Endothelial cell (in vitro differentiated cells): ENCODE measurements around the gene CA11. TPM values are rescaled to one million over a fixed set of nuclear protein-coding genes. Genes with fewer than 3 reads are reported as not detected.
A peak's percentile ranks its signal among the peaks of the same experiment; 100 is the strongest.
"Not testable (repeated sequence)": the region's sequence is repeated elsewhere in the genome, so short reads cannot be mapped to it uniquely, and the experiment has no call there.

Experiments used
- DNase-seq: peaks from one replicate; pipeline ENCODE4 v3.0.0; 2021; ENCODE audit warnings: low spot score
- H3K27ac Mint-ChIP-seq: one replicate; pipeline ENCODE4 v1.8.0; 2021; ENCODE audit warnings: mixed read lengths, inconsistent platforms; ENCODE audit not compliant: unreplicated experiment
- H3K27me3 Mint-ChIP-seq: one replicate; pipeline ENCODE4 v1.8.0; 2021; ENCODE audit warnings: mild to moderate bottlenecking, moderate library complexity, mixed read lengths, inconsistent platforms; ENCODE audit not compliant: unreplicated experiment
- H3K36me3 Mint-ChIP-seq: one replicate; pipeline ENCODE4 v1.8.0; 2021; ENCODE audit warnings: mild to moderate bottlenecking, low read depth, mixed read lengths, inconsistent platforms; ENCODE audit not compliant: unreplicated experiment
- H3K4me1 Mint-ChIP-seq: one replicate; pipeline ENCODE4 v1.8.0; 2021; ENCODE audit warnings: mild to moderate bottlenecking, mixed read lengths, inconsistent platforms; ENCODE audit not compliant: unreplicated experiment
- H3K4me3 Mint-ChIP-seq: one replicate; pipeline ENCODE4 v1.8.0; 2021; ENCODE audit warnings: mild to moderate bottlenecking, mixed read lengths, inconsistent platforms; ENCODE audit not compliant: unreplicated experiment
- H3K9me3 Mint-ChIP-seq: one replicate; pipeline ENCODE4 v1.8.0; 2021; ENCODE audit warnings: mixed read lengths, inconsistent platforms; ENCODE audit not compliant: unreplicated experiment
- total RNA-seq: library from RNA; stranded (reverse); fragmentation: NEBNext Ultra II Directional; extraction: Animal tissue kit (Norgen Biotek cat#: 25700); gene quantifications from one replicate; pipeline ENCODE4 v1.2.1, GENCODE V29; 2021; ENCODE audit not compliant: unreplicated experiment
- TF ChIP-seq, protein P1 (sequence below): fragments of 200-600 bp; sonication (generic); IDR thresholded peaks from one replicate; pipeline ENCODE4 v1.5.0; 2021; ENCODE audit warnings: antibody characterized with exemption; ENCODE audit not compliant: unreplicated experiment

The CA11 gene
- total RNA-seq, 1 donor from 2014 or later: 11.9 TPM

DNA sequence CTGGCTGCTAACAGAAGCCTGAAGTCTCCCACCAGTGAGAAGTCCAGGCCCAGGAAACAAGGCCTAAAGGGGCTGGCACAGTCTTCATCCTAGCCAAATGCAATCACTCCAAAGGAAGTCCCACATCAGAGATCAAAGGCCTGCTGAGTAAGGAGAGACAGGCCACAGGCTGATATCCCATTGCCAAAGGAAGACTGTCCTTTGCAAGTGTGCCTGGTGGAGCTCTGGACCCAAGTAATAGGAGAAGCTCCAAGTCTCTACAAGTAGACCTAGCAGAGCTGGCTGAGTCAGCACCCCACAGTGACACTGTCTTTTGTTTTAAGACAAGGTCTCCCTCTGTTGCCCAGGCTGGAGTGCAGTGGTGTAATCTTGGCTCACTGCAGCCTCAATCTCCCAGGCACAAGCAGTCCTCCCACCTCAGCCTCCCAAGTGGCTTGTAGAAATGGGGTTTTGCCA lies 13.3 kb downstream of the CA11 start:
- Mint-ChIP-seq H3K27me3 (peaks cover 20% of the 10 kb centered on the region), H3K9me3 (no peaks in the 10 kb centered on the region), H3K36me3 (no peaks in the 10 kb centered on the region), H3K4me1 (peaks cover 10% of the 10 kb centered on the region), H3K4me3 (peak overlapping the region; percentile 10), H3K27ac (no peak overlapping the region)
- TF ChIP-seq, protein P1, sequence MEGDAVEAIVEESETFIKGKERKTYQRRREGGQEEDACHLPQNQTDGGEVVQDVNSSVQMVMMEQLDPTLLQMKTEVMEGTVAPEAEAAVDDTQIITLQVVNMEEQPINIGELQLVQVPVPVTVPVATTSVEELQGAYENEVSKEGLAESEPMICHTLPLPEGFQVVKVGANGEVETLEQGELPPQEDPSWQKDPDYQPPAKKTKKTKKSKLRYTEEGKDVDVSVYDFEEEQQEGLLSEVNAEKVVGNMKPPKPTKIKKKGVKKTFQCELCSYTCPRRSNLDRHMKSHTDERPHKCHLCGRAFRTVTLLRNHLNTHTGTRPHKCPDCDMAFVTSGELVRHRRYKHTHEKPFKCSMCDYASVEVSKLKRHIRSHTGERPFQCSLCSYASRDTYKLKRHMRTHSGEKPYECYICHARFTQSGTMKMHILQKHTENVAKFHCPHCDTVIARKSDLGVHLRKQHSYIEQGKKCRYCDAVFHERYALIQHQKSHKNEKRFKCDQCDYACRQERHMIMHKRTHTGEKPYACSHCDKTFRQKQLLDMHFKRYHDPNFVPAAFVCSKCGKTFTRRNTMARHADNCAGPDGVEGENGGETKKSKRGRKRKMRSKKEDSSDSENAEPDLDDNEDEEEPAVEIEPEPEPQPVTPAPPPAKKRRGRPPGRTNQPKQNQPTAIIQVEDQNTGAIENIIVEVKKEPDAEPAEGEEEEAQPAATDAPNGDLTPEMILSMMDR: no peak
- DNase-seq: no peak

DNA sequence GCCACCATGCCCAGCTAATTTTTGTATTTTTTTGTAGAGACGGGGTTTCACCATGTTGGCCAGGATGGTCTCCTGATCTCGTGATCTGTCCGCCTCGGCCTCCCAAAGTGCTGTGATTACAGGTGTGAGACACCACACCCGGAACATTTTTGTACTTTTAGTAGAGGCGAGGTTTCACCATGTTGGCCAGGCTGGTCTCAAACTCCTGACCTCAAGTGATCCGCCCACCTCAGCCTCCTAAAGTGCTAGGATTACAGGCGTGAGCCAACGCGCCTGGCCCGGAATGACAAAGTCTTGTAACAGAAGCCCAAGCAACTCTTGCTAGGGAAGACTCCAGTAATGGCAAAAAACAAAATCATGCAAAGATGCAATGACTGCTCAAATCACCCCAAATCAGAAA lies 13.7 kb downstream of the CA11 start:
- H3K36me3 Mint-ChIP-seq, H3K27ac Mint-ChIP-seq, H3K9me3 Mint-ChIP-seq, H3K4me1 Mint-ChIP-seq, DNase-seq: not testable (repeated sequence)
- Mint-ChIP-seq H3K27me3 (peaks cover 20% of the 10 kb centered on the region), H3K4me3 (peak overlapping the region; percentile 10)

DNA sequence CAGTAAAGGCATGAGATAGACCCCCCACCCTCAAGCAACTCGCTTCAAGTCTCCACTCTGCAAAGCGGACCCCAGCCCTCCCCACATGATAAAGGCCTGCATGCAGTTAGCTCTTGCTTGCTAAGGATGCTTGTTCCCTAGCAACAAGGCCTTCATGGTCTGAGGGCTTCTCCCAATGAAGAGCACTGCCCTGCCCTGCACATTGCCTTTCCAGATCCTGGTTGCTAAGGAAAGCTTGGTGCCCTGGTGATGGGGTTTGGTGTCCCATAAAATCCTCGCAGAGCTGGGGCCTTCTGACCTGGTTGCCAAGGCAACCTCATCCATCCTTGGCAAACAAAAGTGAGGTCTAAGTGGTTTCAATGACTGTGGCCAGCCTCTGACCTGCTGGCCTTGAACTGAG lies 14.8 kb downstream of the CA11 start:
- TF ChIP-seq, protein P1: no peak
- DNase-seq: no peak
- H3K4me3 Mint-ChIP-seq: no peak overlapping the region
- H3K27ac Mint-ChIP-seq: no peak overlapping the region
- no peaks in the 10 kb centered on the region for H3K9me3 Mint-ChIP-seq
- H3K27me3 Mint-ChIP-seq: peaks cover 20% of the 10 kb centered on the region
- no peaks in the 10 kb centered on the region for H3K36me3 Mint-ChIP-seq
- peaks cover 10% of the 10 kb centered on the region for H3K4me1 Mint-ChIP-seq

DNA sequence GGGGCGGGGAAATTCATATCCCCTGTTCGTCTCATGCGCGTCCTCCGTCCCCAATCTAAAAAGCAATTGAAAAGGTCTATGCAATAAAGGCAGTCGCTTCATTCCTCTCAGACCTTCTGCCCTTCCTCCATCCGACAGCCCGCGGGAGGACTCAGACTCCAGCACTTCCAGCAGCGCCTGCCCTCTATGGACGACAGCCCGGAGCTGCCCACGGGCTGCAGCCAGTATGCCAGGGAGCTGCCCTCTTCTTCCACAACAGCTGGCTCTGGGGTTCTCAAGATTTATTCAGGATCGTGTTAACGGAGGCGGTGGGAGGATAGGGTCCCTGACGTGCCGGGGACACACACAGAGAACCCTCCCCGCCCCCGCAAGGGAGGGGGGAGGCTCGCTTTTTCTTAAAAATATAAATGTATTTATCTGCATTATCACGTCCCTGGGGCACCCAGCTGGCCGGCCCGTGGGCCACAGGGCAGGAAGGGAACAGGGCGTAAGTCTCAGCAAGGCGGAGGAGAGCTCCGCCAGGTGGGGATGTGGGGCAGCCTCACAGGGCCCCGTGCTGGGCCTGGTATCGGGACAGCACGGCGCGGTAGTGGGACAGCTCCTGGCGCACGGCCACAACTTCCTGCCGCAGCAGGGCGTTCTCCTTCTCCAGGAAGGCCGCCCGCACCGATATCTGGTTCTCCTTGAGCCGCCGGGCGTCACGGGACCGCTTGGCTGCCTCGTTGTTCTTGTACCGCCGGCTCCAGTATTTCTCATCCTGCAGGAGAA lies 15.5 kb downstream of the CA11 start:
- DNase-seq: peak; percentile 61
- Mint-ChIP-seq H3K36me3 (no peaks in the 10 kb centered on the region), H3K27ac (peak overlapping the region; percentile 83), H3K9me3 (no peaks in the 10 kb centered on the region), H3K4me3 (peak overlapping the region; percentile 67), H3K27me3 (peaks cover 17% of the 10 kb centered on the region), H3K4me1 (peaks cover 7% of the 10 kb centered on the region)
- TF ChIP-seq, protein P1: no peak

DNA sequence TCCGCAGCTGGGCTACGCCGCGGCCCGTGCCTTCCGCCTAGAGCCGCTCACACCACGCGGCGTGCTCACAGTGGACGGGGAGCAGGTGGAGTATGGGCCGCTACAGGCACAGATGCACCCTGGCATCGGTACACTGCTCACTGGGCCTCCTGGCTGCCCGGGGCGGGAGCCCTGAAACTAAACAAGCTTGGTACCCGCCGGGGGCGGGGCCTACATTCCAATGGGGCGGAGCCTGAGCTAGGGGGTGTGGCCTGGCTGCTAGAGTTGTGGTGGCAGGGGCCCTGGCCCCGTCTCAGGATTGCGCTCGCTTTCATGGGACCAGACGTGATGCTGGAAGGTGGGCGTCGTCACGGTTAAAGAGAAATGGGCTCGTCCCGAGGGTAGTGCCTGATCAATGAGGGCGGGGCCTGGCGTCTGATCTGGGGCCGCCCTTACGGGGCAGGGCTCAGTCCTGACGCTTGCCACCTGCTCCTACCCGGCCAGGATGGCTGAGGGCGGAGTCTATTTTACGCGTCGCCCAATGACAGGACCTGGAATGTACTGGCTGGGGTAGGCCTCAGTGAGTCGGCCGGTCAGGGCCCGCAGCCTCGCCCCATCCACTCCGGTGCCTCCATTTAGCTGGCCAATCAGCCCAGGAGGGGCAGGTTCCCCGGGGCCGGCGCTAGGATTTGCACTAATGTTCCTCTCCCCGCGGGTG lies 16.2 kb downstream of the CA11 start:
- Mint-ChIP-seq H3K4me3 (peak overlapping the region; percentile 67), H3K36me3 (peaks cover 3% of the 10 kb centered on the region), H3K27ac (peak overlapping the region; percentile 83), H3K9me3 (no peaks in the 10 kb centered on the region), H3K27me3 (peaks cover 23% of the 10 kb centered on the region), H3K4me1 (peaks cover 11% of the 10 kb centered on the region)
- DNase-seq: peak; percentile 68
- TF ChIP-seq, protein P1: no peak
